Measurements from ENCODE around the gene TBX18.

DNA sequence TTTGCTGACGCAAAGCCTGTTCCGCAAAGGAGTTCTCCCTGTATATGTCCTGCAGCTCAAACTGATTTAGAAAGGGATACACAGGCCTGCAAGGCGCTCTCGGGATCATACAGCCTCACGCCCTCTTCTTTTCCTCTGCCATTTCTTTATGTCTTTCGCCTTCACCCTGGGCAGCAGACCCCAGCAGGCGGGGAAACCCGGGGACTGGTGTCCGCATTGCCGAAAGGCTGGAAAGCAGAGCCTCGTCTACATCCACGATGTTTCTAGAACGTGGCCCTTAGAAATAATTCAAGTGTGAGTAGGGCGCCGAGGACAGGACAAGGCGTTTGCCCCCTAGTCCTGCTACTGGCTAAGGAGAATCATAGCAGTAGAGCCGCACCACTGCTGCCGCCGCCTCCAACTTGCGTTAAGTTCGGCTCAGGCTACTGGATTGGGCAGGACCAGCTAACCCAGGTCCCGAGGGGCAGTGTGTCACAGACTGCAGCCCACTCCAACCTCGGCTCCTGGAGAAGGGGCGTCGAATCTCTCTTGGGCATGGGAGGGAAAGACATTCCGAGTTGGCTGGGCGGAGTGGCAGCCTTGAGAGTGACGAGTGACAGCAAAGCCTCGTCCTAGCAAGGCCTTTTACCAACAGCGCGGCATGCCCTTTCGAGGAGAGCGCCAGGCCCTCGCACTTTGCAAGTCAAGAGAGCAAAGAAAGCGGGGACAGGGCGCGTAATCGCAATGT, 2.6 kb upstream of the TBX18 start:
- TF ChIP-seq MEIS1 (CRISPR knock-in tag; IDR thresholded peaks at IDR 0.05; ENCODE audit: borderline replicate concordance) (no peak), ZBTB21 (tag by site-specific recombination; IDR thresholded peaks at IDR 0.05) (no peak), KLF10 (tag by site-specific recombination; IDR thresholded peaks at IDR 0.05) (no peak), ZBTB7A (tag by site-specific recombination; IDR thresholded peaks at IDR 0.05; ENCODE audit: low read depth) (no peak), ZNF768 (tag by site-specific recombination; IDR thresholded peaks at IDR 0.05) (no peak), ZNF274 (IDR thresholded peaks at IDR 0.05; ENCODE audit: low read length) (no peak), ZNF274 (tag by site-specific recombination; IDR thresholded peaks at IDR 0.05; ENCODE audit: borderline replicate concordance) (no peak), YY1 (tag by site-specific recombination; IDR thresholded peaks at IDR 0.05) (no peak), KLF7 (tag by site-specific recombination; IDR thresholded peaks at IDR 0.05; ENCODE audit: borderline replicate concordance) (no peak)
- TF ChIP-seq, protein P1, sequence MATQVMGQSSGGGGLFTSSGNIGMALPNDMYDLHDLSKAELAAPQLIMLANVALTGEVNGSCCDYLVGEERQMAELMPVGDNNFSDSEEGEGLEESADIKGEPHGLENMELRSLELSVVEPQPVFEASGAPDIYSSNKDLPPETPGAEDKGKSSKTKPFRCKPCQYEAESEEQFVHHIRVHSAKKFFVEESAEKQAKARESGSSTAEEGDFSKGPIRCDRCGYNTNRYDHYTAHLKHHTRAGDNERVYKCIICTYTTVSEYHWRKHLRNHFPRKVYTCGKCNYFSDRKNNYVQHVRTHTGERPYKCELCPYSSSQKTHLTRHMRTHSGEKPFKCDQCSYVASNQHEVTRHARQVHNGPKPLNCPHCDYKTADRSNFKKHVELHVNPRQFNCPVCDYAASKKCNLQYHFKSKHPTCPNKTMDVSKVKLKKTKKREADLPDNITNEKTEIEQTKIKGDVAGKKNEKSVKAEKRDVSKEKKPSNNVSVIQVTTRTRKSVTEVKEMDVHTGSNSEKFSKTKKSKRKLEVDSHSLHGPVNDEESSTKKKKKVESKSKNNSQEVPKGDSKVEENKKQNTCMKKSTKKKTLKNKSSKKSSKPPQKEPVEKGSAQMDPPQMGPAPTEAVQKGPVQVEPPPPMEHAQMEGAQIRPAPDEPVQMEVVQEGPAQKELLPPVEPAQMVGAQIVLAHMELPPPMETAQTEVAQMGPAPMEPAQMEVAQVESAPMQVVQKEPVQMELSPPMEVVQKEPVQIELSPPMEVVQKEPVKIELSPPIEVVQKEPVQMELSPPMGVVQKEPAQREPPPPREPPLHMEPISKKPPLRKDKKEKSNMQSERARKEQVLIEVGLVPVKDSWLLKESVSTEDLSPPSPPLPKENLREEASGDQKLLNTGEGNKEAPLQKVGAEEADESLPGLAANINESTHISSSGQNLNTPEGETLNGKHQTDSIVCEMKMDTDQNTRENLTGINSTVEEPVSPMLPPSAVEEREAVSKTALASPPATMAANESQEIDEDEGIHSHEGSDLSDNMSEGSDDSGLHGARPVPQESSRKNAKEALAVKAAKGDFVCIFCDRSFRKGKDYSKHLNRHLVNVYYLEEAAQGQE (tag by site-specific recombination; IDR thresholded peaks at IDR 0.05): no peak
- TF ChIP-seq, protein P2, sequence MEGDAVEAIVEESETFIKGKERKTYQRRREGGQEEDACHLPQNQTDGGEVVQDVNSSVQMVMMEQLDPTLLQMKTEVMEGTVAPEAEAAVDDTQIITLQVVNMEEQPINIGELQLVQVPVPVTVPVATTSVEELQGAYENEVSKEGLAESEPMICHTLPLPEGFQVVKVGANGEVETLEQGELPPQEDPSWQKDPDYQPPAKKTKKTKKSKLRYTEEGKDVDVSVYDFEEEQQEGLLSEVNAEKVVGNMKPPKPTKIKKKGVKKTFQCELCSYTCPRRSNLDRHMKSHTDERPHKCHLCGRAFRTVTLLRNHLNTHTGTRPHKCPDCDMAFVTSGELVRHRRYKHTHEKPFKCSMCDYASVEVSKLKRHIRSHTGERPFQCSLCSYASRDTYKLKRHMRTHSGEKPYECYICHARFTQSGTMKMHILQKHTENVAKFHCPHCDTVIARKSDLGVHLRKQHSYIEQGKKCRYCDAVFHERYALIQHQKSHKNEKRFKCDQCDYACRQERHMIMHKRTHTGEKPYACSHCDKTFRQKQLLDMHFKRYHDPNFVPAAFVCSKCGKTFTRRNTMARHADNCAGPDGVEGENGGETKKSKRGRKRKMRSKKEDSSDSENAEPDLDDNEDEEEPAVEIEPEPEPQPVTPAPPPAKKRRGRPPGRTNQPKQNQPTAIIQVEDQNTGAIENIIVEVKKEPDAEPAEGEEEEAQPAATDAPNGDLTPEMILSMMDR (tag by site-specific recombination; IDR thresholded peaks at IDR 0.05): no peak
